Mesendoderm (in vitro differentiated cells): ENCODE data around the gene GARIN5B.
"Not testable (repeated sequence)": the region's sequence is repeated elsewhere in the genome, so short reads cannot be mapped to it uniquely, and the experiment has no call there.

ENCODE experiments used
- DNase-seq: peaks from one replicate; pipeline ENCODE4 v3.0.0; 2013
- H2AK5ac ChIP-seq: 2 replicates; pipeline ENCODE4 v1.6.1; 2013; ENCODE audit warnings: low read length, inconsistent platforms
- H2BK120ac ChIP-seq: 2 replicates; pipeline ENCODE4 v1.6.1; 2013; ENCODE audit warnings: low read depth, mild to moderate bottlenecking, low read length, moderate library complexity, mixed read lengths
- H2BK15ac ChIP-seq: replicated peaks from 2 replicates; pipeline ENCODE4 v1.6.1; 2013; ENCODE audit warnings: low read depth, mild to moderate bottlenecking, moderate library complexity
- H2BK5ac ChIP-seq: 2 replicates; pipeline ENCODE4 v1.6.1; 2013; ENCODE audit warnings: low read length, inconsistent platforms
- H3K18ac ChIP-seq: 2 replicates; pipeline ENCODE4 v1.6.1; 2013; ENCODE audit warnings: mild to moderate bottlenecking, low read length, mixed read lengths
- H3K23ac ChIP-seq: one replicate; pipeline ENCODE4 v1.6.1; 2013; ENCODE audit warnings: low read length
- H3K27ac ChIP-seq: 2 replicates; pipeline ENCODE4 v1.5.1; 2013; ENCODE audit warnings: low read depth, mild to moderate bottlenecking, inconsistent platforms, low read length, moderate library complexity
- H3K27me3 ChIP-seq: 2 replicates; pipeline ENCODE4 v1.6.1; 2013; ENCODE audit warnings: low read length, control low read depth, mild to moderate bottlenecking, inconsistent platforms; ENCODE audit not compliant: insufficient read depth, poor library complexity
- H3K36me3 ChIP-seq: 2 replicates; pipeline ENCODE4 v1.6.1; 2013; ENCODE audit warnings: low read length, inconsistent platforms; ENCODE audit not compliant: control insufficient read depth, insufficient read depth
- H3K4ac ChIP-seq: one replicate; pipeline ENCODE4 v1.6.1; 2013; ENCODE audit warnings: low read depth, mild to moderate bottlenecking, low read length, moderate library complexity
- H3K4me1 ChIP-seq: 2 replicates; pipeline ENCODE4 v1.6.1; 2013; ENCODE audit warnings: low read depth, low read length, inconsistent platforms; ENCODE audit not compliant: control insufficient read depth
- H3K4me2 ChIP-seq: 2 replicates; pipeline ENCODE4 v1.6.1; 2013; ENCODE audit warnings: low read length
- H3K4me3 ChIP-seq: 2 replicates; pipeline ENCODE4 v1.5.1; 2013; ENCODE audit warnings: mild to moderate bottlenecking, low read length
- H3K56ac ChIP-seq: one replicate; pipeline ENCODE4 v1.6.1; 2013; ENCODE audit warnings: low read length
- H3K79me1 ChIP-seq: 2 replicates; pipeline ENCODE4 v1.6.1; 2013; ENCODE audit warnings: low read length, inconsistent platforms
- H3K79me2 ChIP-seq: 2 replicates; pipeline ENCODE4 v1.6.1; 2013; ENCODE audit warnings: mild to moderate bottlenecking, low read length; ENCODE audit not compliant: control insufficient read depth, insufficient read depth
- H3K9ac ChIP-seq: 2 replicates; pipeline ENCODE4 v1.6.1; 2013; ENCODE audit warnings: low read length, inconsistent platforms
- H4K5ac ChIP-seq: one replicate; pipeline ENCODE4 v1.6.1; 2013; ENCODE audit warnings: low read length
- H4K8ac ChIP-seq: one replicate; pipeline ENCODE4 v1.6.1; 2013; ENCODE audit warnings: low read depth, mild to moderate bottlenecking, control low read depth, low read length, moderate library complexity
- WGBS: extraction: QIAGEN DNeasy Blood & Tissue Kit; methylation state at CpG from one replicate; pipeline ENCODE4 v1.1.7; 2013; ENCODE audit warnings: low lambda C conversion rate, missing lambda C conversion rate; ENCODE audit not compliant: insufficient coverage; ENCODE audit errors: extremely low coverage; 5-methylcytosine and 5-hydroxymethylcytosine counted together

GARIN5B gene

GRCh38 chr19:55328774-55329318 is 34.2 kb downstream of the GARIN5B start:
- not testable (repeated sequence) for H3K4ac ChIP-seq, H3K4me3 ChIP-seq, H3K18ac ChIP-seq, H3K27me3 ChIP-seq, DNase-seq, H3K9ac ChIP-seq, H3K4me2 ChIP-seq, H3K27ac ChIP-seq, H3K79me2 ChIP-seq, H2BK15ac ChIP-seq, H3K36me3 ChIP-seq, H4K8ac ChIP-seq, H2BK120ac ChIP-seq, H2BK5ac ChIP-seq, H3K23ac ChIP-seq, H3K4me1 ChIP-seq, H2AK5ac ChIP-seq, H4K5ac ChIP-seq, H3K79me1 ChIP-seq, H3K56ac ChIP-seq
- WGBS, result 100% methylated on average over 1 of the region's 4 CpGs

GRCh38 chr19:55325172-55325571 is 37.9 kb downstream of the GARIN5B start, which contains the start of gene TMEM150B:
Gene TMEM150B, minus strand, starts transcription at chr19:55325341. Its CDS starts 4,305 bp downstream, at chr19:55321036.
- Histone ChIP-seq H2BK15ac (no peak within 1 kb of the TSS), H4K5ac (no peak within 1 kb of the TSS), H3K56ac (no peak within 1 kb of the TSS), H3K36me3 (no peaks in the 10 kb centered on the region), H3K4me3 (no peak within 1 kb of the TSS), H2AK5ac (no peak within 1 kb of the TSS), H2BK5ac (no peak within 1 kb of the TSS), H3K4me1 (no peaks in the 10 kb centered on the region), H3K23ac (no peak within 1 kb of the TSS), H2BK120ac (no peak within 1 kb of the TSS), H3K18ac (no peak within 1 kb of the TSS), H3K27ac (no peak within 1 kb of the TSS), H4K8ac (no peak within 1 kb of the TSS), H3K79me1 (no peaks in the 10 kb centered on the region), H3K4me2 (no peak within 1 kb of the TSS), H3K4ac (no peak within 1 kb of the TSS), H3K79me2 (no peaks in the 10 kb centered on the region), H3K9ac (no peak within 1 kb of the TSS), H3K27me3 (no peaks in the 10 kb centered on the region)
- no peak for DNase-seq
- no CpG with 5 or more reads among the region's 14 CpGs for WGBS

- H2AK5ac ChIP-seq, result no peak overlapping the region
- no peak overlapping the region for H2BK120ac ChIP-seq
- no peak overlapping the region for H2BK15ac ChIP-seq
- H3K27ac ChIP-seq, result no peak overlapping the region
- H4K8ac ChIP-seq, result no peak overlapping the region
- no peak overlapping the region for H3K4me3 ChIP-seq
- no peak overlapping the region for H4K5ac ChIP-seq
- no peaks in the 10 kb centered on the region for H3K4me1 ChIP-seq
- H3K36me3 ChIP-seq, result no peaks in the 10 kb centered on the region
- H3K4ac ChIP-seq, result no peak overlapping the region
- H3K27me3 ChIP-seq, result no peaks in the 10 kb centered on the region
- H3K9ac ChIP-seq, result no peak overlapping the region
- H3K79me2 ChIP-seq, result no peaks in the 10 kb centered on the region
- no peak overlapping the region for H3K56ac ChIP-seq
- H3K23ac ChIP-seq, result no peak overlapping the region
- DNase-seq, result no peak
- H3K18ac ChIP-seq, result no peak overlapping the region
- H3K79me1 ChIP-seq, result no peaks in the 10 kb centered on the region
- H3K4me2 ChIP-seq, result no peak overlapping the region
- no peak overlapping the region for H2BK5ac ChIP-seq
- no CpG with 5 or more reads among the region's 6 CpGs for WGBS
Observed at GRCh38 chr19:55324662-55325061, 38.4 kb downstream of the GARIN5B start.

GRCh38 chr19:55322204-55322885 is 40.7 kb downstream of the GARIN5B start:
- H4K5ac ChIP-seq, result no peak overlapping the region
- no peak overlapping the region for H3K18ac ChIP-seq

GRCh38 chr19:55321466-55322137 is 41.5 kb downstream of the GARIN5B start:
- Histone ChIP-seq H3K36me3 (no peaks in the 10 kb centered on the region), H4K5ac (no peak overlapping the region), H2BK15ac (no peak overlapping the region), H3K23ac (no peak overlapping the region), H3K4me1 (no peaks in the 10 kb centered on the region), H3K4me2 (no peak overlapping the region), H3K27me3 (no peaks in the 10 kb centered on the region), H3K79me1 (no peaks in the 10 kb centered on the region), H3K4me3 (no peak overlapping the region), H3K4ac (no peak overlapping the region), H3K18ac (no peak overlapping the region), H3K9ac (no peak overlapping the region), H3K27ac (no peak overlapping the region), H2AK5ac (no peak overlapping the region), H3K79me2 (no peaks in the 10 kb centered on the region), H2BK5ac (no peak overlapping the region), H4K8ac (no peak overlapping the region), H3K56ac (no peak overlapping the region), H2BK120ac (no peak overlapping the region)
- DNase-seq, result no peak
- whole genome bisulfite sequencing, result no CpG with 5 or more reads among the region's 9 CpGs

More at GRCh38 chr19:55322204-55322885, 40.7 kb downstream of the GARIN5B start:
- Histone ChIP-seq H3K23ac (no peak overlapping the region), H3K36me3 (no peaks in the 10 kb centered on the region), H3K56ac (no peak overlapping the region), H3K79me2 (no peaks in the 10 kb centered on the region), H2BK120ac (no peak overlapping the region), H2BK5ac (no peak overlapping the region), H3K4ac (no peak overlapping the region), H3K9ac (no peak overlapping the region), H2BK15ac (no peak overlapping the region), H3K27ac (no peak overlapping the region), H3K4me3 (no peak overlapping the region), H4K8ac (no peak overlapping the region), H3K4me2 (no peak overlapping the region), H3K4me1 (no peaks in the 10 kb centered on the region), H3K27me3 (no peaks in the 10 kb centered on the region), H3K79me1 (no peaks in the 10 kb centered on the region), H2AK5ac (no peak overlapping the region)
- WGBS, result no CpG with 5 or more reads among the region's 12 CpGs
- no peak for DNase-seq
